Measurements from ENCODE around the gene ZMYM4. TPM values are rescaled to one million over a fixed set of nuclear protein-coding genes. Genes with fewer than 3 reads are reported as not detected.

The ZMYM4 gene
- total RNA-seq, 4 donors from 2014 or later: 16.3 to 80.0 (median 22.4) TPM

- no peaks in the 10 kb centered on the region for H3K36me3 ChIP-seq
- H3K4me1 ChIP-seq: no peaks in the 10 kb centered on the region
- H3K4me3 ChIP-seq: no peak overlapping the region
- no peak for TF ChIP-seq CTCF (IDR thresholded peaks at IDR 0.05)
- TF ChIP-seq POLR2A (IDR thresholded peaks at IDR 0.05): no peak
- no peak overlapping the region for H3K27ac ChIP-seq
- no peaks in the 10 kb centered on the region for H3K27me3 ChIP-seq
- no peak for DNase-seq
- peaks cover 0 to 4% (median 0%) of the 10 kb centered on the region in 4 donors for H3K9me3 ChIP-seq
These were observed 10.5 kb downstream of the ZMYM4 start for GRCh38 chr1:35278886-35279554.

GRCh38 chr1:35279555-35279904 is 11.0 kb downstream of the ZMYM4 start:
- DNase-seq: no peak
- Histone ChIP-seq H3K4me1 (no peaks in the 10 kb centered on the region), H3K9me3 (peaks cover 0 to 4% (median 0%) of the 10 kb centered on the region in 4 donors), H3K4me3 (no peak overlapping the region), H3K27me3 (no peaks in the 10 kb centered on the region), H3K27ac (no peak overlapping the region), H3K36me3 (no peaks in the 10 kb centered on the region)
- no peak for TF ChIP-seq CTCF (IDR thresholded peaks at IDR 0.05)

- no peaks in the 10 kb centered on the region for H3K36me3 ChIP-seq
- no peaks in the 10 kb centered on the region for H3K27me3 ChIP-seq
- TF ChIP-seq POLR2A (IDR thresholded peaks at IDR 0.05): no peak
- no peak for TF ChIP-seq CTCF (IDR thresholded peaks at IDR 0.05)
- H3K4me1 ChIP-seq: no peaks in the 10 kb centered on the region
- no peak overlapping the region for H3K27ac ChIP-seq
- H3K4me3 ChIP-seq: no peak overlapping the region
- no peak for DNase-seq
- peaks cover 0 to 4% (median 0%) of the 10 kb centered on the region in 4 donors for H3K9me3 ChIP-seq
These were observed 11.5 kb downstream of the ZMYM4 start for GRCh38 chr1:35280006-35280405.

GRCh38 chr1:35281565-35281964 is 13.1 kb downstream of the ZMYM4 start:
- no peaks in the 10 kb centered on the region for H3K4me1 ChIP-seq
- TF ChIP-seq CTCF (IDR thresholded peaks at IDR 0.05): no peak
- no peak for TF ChIP-seq POLR2A (IDR thresholded peaks at IDR 0.05)
- peaks cover 0 to 4% (median 0%) of the 10 kb centered on the region in 4 donors for H3K9me3 ChIP-seq
- H3K27me3 ChIP-seq: no peaks in the 10 kb centered on the region
- no peak for DNase-seq
- no peak overlapping the region for H3K4me3 ChIP-seq
- no peaks in the 10 kb centered on the region for H3K36me3 ChIP-seq
- no peak overlapping the region for H3K27ac ChIP-seq

- no peaks in the 10 kb centered on the region for H3K36me3 ChIP-seq
- no peak for TF ChIP-seq CTCF (IDR thresholded peaks at IDR 0.05)
- TF ChIP-seq POLR2A (IDR thresholded peaks at IDR 0.05): no peak
- H3K9me3 ChIP-seq: peaks cover 0 to 4% (median 0%) of the 10 kb centered on the region in 4 donors
- no peaks in the 10 kb centered on the region for H3K27me3 ChIP-seq
- H3K4me3 ChIP-seq: no peak overlapping the region
- H3K4me1 ChIP-seq: no peaks in the 10 kb centered on the region
- H3K27ac ChIP-seq: no peak overlapping the region
- no peak for DNase-seq
These were observed 13.7 kb downstream of the ZMYM4 start for GRCh38 chr1:35282172-35282571.

GRCh38 chr1:35284852-35285251 is 16.3 kb downstream of the ZMYM4 start:
- TF ChIP-seq POLR2A (IDR thresholded peaks at IDR 0.05) (no peak), CTCF (IDR thresholded peaks at IDR 0.05) (no peak)
- Histone ChIP-seq H3K27ac (no peak overlapping the region), H3K36me3 (no peaks in the 10 kb centered on the region), H3K4me3 (no peak overlapping the region), H3K9me3 (peaks cover 0 to 4% (median 0%) of the 10 kb centered on the region in 4 donors), H3K27me3 (no peaks in the 10 kb centered on the region), H3K4me1 (peaks cover 0 to 8% (median 0%) of the 10 kb centered on the region in 4 donors)
- DNase-seq: no peak

Measured in Peyer's patch (tissue), 4 donors.